ENCODE results near the gene SH2D4B. TPM values are rescaled to one million over a fixed set of nuclear protein-coding genes. Genes with fewer than 3 reads are reported as not detected.

Gene SH2D4B
- total and polyA plus RNA-seq, 2 of the 13 experiments (the other 11 are each of a cell fraction or from before 2014, with no cell fraction given), result not detected

DNA sequence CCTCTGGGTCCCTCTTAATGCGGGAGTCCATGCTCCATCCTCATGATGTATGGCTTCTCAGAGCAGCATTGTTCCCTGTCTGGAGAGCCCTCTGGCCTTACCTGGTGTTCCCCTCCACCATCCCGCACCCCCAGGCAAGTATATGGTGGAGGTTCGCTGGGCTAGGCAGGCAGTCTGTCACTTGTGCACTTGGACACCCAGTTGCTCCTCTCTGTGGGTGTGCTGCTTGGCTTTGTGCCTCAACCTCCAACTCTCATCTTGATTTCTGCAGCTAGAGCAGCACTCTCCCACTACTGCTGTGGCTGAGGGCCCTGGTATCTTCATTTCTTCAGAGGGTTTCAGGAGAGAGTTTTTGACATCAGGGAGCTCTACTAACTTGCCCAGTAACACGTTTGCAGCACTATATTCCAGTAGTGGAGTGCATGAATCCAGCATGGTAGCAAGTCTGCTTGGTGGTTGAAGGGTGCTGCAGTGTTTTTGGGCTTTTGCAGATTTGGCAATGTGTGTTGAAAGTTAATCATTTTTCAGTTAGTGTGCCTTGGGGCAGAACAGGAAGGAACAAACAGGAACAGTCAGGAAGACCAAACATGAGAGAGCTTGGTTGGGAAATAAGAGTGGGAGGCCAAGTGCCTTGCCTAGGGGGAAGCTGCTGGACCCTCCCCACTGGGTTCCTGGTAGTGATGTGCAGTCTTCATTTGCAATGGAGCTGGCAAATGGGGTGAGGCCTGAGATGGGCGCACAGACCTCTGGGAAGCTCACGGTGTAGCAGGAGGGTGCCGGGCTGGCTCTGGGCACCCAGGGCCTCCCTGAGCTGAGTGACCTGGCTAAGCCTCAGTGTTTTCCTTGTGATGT lies 46.2 kb upstream of the SH2D4B start (continued):
- TF ChIP-seq, protein P1, sequence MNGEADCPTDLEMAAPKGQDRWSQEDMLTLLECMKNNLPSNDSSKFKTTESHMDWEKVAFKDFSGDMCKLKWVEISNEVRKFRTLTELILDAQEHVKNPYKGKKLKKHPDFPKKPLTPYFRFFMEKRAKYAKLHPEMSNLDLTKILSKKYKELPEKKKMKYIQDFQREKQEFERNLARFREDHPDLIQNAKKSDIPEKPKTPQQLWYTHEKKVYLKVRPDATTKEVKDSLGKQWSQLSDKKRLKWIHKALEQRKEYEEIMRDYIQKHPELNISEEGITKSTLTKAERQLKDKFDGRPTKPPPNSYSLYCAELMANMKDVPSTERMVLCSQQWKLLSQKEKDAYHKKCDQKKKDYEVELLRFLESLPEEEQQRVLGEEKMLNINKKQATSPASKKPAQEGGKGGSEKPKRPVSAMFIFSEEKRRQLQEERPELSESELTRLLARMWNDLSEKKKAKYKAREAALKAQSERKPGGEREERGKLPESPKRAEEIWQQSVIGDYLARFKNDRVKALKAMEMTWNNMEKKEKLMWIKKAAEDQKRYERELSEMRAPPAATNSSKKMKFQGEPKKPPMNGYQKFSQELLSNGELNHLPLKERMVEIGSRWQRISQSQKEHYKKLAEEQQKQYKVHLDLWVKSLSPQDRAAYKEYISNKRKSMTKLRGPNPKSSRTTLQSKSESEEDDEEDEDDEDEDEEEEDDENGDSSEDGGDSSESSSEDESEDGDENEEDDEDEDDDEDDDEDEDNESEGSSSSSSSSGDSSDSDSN (CRISPR knock-in tag; IDR thresholded peaks at IDR 0.05), result peak; percentile 43; the same call in 1 of the 2 replicates
- TF ChIP-seq NONO (IDR thresholded peaks at IDR 0.05), result no peak
- peak; percentile 76 for TF ChIP-seq NONO (CRISPR knock-in tag; conservative IDR thresholded peaks at IDR 0.05)
- TF ChIP-seq ZNF766 (CRISPR knock-in tag; IDR thresholded peaks at IDR 0.05; ENCODE audit: borderline replicate concordance), result 0 out of 2 replicates have a peak, but pooled peaks have one; percentile 5
- peak in 1 of 2 experiments; percentile 24; a peak in 1 of 4 replicates for TF ChIP-seq POLR2A (IDR thresholded peaks at IDR 0.05; ENCODE audit: insufficient read depth in 1 of 2, low read depth in 2 of 2, low read length in 2 of 2)
- TF ChIP-seq, protein P2, sequence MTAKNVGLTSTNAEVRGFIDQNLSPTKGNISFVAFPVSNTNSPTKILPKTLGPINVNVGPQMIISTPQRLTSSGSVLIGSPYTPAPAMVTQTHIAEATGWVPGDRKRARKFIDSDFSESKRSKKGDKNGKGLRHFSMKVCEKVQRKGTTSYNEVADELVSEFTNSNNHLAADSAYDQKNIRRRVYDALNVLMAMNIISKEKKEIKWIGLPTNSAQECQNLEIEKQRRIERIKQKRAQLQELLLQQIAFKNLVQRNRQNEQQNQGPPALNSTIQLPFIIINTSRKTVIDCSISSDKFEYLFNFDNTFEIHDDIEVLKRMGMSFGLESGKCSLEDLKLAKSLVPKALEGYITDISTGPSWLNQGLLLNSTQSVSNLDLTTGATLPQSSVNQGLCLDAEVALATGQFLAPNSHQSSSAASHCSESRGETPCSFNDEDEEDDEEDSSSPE (CRISPR knock-in tag; IDR thresholded peaks at IDR 0.05), result peak; percentile 54; the same call in 1 of the 2 replicates
- no peak for TF ChIP-seq SP2 (CRISPR knock-in tag; IDR thresholded peaks at IDR 0.05)
- peak; percentile 45 for TF ChIP-seq BCL6 (CRISPR knock-in tag; IDR thresholded peaks at IDR 0.05)
- TF ChIP-seq ZNF773 (CRISPR knock-in tag; IDR thresholded peaks at IDR 0.05; ENCODE audit: borderline replicate concordance), result no peak
- TF ChIP-seq RFX1 (IDR thresholded peaks at IDR 0.05), result no peak
- TF ChIP-seq TCF12 (IDR thresholded peaks at IDR 0.05), result no peak
- TF ChIP-seq TCF12 (CRISPR knock-in tag; IDR thresholded peaks at IDR 0.05), result no peak
- no peak for TF ChIP-seq NBN (conservative IDR thresholded peaks at IDR 0.05)
- no peak for TF ChIP-seq SETDB1 (CRISPR knock-in tag; IDR thresholded peaks at IDR 0.05; ENCODE audit: borderline replicate concordance)
- peak; percentile 84 for TF ChIP-seq DPF2 (CRISPR knock-in tag; IDR thresholded peaks at IDR 0.05; ENCODE audit: borderline replicate concordance, low read depth)
- TF ChIP-seq RORA (CRISPR knock-in tag; IDR thresholded peaks at IDR 0.05), result no peak
- 0 out of 2 replicates have a peak, but pooled peaks have one; percentile 57 for TF ChIP-seq KLF9 (CRISPR knock-in tag; IDR thresholded peaks at IDR 0.05; ENCODE audit: low read depth)
- TF ChIP-seq, protein P3, sequence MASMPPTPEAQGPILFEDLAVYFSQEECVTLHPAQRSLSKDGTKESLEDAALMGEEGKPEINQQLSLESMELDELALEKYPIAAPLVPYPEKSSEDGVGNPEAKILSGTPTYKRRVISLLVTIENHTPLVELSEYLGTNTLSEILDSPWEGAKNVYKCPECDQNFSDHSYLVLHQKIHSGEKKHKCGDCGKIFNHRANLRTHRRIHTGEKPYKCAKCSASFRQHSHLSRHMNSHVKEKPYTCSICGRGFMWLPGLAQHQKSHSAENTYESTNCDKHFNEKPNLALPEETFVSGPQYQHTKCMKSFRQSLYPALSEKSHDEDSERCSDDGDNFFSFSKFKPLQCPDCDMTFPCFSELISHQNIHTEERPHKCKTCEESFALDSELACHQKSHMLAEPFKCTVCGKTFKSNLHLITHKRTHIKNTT (CRISPR knock-in tag; IDR thresholded peaks at IDR 0.05), result no peak
- no peak for TF ChIP-seq PHB2 (IDR thresholded peaks at IDR 0.05; ENCODE audit: partially characterized antibody)
- TF ChIP-seq, protein P4, sequence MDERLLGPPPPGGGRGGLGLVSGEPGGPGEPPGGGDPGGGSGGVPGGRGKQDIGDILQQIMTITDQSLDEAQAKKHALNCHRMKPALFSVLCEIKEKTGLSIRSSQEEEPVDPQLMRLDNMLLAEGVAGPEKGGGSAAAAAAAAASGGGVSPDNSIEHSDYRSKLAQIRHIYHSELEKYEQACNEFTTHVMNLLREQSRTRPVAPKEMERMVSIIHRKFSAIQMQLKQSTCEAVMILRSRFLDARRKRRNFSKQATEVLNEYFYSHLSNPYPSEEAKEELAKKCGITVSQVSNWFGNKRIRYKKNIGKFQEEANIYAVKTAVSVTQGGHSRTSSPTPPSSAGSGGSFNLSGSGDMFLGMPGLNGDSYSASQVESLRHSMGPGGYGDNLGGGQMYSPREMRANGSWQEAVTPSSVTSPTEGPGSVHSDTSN (CRISPR knock-in tag; IDR thresholded peaks at IDR 0.05), result no peak
- peak; percentile 38; the same call in 1 of the 2 replicates for TF ChIP-seq SRY (CRISPR knock-in tag; IDR thresholded peaks at IDR 0.05)
- peak; percentile 56 for TF ChIP-seq TCF7 (IDR thresholded peaks at IDR 0.05; ENCODE audit: low read depth)
- peak; percentile 41; the same call in 1 of the 2 replicates for TF ChIP-seq KLF6 (CRISPR knock-in tag; IDR thresholded peaks at IDR 0.05)
- TF ChIP-seq, protein P5, sequence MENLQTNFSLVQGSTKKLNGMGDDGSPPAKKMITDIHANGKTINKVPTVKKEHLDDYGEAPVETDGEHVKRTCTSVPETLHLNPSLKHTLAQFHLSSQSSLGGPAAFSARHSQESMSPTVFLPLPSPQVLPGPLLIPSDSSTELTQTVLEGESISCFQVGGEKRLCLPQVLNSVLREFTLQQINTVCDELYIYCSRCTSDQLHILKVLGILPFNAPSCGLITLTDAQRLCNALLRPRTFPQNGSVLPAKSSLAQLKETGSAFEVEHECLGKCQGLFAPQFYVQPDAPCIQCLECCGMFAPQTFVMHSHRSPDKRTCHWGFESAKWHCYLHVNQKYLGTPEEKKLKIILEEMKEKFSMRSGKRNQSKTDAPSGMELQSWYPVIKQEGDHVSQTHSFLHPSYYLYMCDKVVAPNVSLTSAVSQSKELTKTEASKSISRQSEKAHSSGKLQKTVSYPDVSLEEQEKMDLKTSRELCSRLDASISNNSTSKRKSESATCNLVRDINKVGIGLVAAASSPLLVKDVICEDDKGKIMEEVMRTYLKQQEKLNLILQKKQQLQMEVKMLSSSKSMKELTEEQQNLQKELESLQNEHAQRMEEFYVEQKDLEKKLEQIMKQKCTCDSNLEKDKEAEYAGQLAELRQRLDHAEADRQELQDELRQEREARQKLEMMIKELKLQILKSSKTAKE (CRISPR knock-in tag; IDR thresholded peaks at IDR 0.05; ENCODE audit: borderline replicate concordance), result 0 out of 2 replicates have a peak, but pooled peaks have one; percentile 31

All from HepG2 (cell line).